C4-2B (cell line): ENCODE data around the gene CYP3A5.

Experiments
- ZFX ChIP-seq: fragments of 450-650 bp; IDR thresholded peaks from 2 replicates; pipeline ENCODE4 v1.6.1; 2017
- TF ChIP-seq, protein P1 (sequence below): fragments of 450-650 bp; conservative IDR thresholded peaks from 2 replicates; pipeline ENCODE4 v1.5.1; 2017; ENCODE audit warnings: mild to moderate bottlenecking

DNA sequence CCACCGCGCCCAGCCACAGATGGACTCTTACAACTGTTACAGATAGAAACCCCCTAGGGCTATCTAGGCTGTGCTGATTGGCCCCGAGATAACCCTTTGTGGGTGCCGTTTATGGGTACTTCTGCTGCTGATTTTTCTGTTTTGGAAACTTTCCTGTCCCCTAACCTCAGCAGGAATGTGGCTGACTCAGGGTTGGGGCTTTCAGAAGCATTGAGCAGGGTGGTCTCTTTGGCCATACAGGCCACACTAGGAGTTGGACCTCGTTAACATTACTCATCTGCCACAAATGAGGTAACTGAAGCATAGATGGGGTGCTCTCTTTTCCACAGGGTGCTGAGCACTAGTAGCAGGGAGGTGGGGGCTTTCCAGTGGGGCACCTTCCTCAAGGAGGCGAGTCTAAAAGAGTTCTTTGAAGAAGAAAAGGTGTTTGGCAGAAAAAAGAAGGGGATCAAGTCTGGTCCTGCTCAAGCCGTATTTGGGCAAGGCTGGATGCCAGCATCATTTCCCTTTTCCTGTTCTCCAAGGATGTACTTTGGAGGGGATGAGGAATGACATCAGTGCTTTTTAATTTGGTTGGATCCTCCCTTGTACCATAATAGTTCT lies 56.6 kb downstream of the CYP3A5 start:
- TF ChIP-seq, protein P1, sequence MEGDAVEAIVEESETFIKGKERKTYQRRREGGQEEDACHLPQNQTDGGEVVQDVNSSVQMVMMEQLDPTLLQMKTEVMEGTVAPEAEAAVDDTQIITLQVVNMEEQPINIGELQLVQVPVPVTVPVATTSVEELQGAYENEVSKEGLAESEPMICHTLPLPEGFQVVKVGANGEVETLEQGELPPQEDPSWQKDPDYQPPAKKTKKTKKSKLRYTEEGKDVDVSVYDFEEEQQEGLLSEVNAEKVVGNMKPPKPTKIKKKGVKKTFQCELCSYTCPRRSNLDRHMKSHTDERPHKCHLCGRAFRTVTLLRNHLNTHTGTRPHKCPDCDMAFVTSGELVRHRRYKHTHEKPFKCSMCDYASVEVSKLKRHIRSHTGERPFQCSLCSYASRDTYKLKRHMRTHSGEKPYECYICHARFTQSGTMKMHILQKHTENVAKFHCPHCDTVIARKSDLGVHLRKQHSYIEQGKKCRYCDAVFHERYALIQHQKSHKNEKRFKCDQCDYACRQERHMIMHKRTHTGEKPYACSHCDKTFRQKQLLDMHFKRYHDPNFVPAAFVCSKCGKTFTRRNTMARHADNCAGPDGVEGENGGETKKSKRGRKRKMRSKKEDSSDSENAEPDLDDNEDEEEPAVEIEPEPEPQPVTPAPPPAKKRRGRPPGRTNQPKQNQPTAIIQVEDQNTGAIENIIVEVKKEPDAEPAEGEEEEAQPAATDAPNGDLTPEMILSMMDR, result no peak
- TF ChIP-seq ZFX, result no peak
